ENCODE measurements around the gene HOXD13.

The HOXD13 gene

DNA sequence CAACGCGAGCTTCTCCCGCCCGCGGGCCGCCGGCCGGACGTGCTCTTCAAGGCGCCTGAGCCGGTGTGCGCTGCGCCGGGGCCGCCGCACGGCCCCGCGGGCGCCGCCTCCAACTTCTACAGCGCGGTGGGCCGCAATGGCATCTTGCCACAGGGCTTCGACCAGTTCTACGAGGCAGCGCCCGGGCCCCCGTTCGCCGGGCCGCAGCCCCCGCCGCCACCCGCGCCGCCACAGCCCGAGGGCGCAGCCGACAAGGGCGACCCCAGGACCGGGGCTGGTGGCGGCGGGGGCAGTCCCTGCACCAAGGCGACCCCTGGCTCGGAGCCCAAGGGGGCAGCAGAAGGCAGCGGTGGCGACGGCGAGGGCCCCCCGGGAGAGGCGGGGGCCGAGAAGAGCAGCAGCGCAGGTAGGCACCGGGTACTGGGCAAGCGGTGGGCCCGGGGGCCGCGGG is 15.2 kb downstream of the HOXD13 start:
- no peak for DNase-seq

DNA sequence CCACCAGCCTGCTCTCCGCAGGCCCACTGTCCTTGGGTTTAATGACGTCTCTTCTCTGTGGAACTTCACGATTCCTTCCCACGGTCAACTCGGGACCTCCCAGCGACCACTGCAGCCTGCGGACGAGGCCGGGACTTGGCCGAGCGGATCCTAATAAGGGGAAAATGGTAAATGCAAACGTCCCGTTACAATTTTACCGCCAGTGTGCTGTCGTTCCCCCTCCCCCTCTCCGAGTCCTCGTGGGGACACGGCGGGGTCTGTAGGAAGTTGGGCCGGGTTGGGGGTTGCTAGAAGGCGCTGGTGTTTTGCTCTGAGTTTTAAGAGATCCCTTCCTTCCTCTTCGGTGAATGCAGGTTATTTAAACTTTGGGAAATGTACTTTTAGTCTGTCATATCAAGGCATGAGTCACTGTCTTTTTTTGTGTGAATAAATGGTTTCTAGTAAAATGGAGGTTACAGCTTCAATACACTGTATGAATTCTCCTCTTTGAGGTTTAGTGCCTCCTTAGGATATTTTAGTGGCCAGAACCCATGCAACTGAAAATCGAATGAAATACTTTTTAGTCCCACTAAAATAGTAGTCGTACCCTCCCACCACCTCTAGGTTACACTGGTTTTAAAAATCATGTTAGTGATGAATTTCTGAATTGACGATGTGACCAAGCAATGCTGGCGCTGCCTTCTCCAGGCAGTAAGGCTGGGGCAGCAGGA is 16.8 kb downstream of the HOXD13 start:
- no peak for DNase-seq

GRCh38 chr2:176109946-176110345 is 17.4 kb downstream of the HOXD13 start:
- DNase-seq = no peak

- DNase-seq = no peak
Observed at GRCh38 chr2:176110415-176111308, 18.1 kb downstream of the HOXD13 start.

DNA sequence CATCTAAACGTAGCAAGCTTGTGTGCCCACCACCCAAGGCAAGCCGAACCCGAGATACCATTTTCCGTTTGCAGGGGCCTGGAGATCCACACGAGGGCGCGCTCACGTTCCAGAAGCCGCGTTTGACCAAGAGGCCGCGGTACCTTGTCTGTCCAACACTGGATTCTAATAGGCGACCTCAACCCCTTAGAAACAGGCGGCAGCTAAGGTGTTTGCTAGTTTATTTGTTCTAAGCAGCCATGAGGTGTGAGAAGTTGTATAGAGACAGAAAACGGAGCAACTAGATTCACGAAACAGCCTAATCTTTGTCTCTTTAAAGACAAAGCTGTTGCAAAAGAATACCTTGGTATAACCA is 18.8 kb downstream of the HOXD13 start:
- DNase-seq = no peak

DNA sequence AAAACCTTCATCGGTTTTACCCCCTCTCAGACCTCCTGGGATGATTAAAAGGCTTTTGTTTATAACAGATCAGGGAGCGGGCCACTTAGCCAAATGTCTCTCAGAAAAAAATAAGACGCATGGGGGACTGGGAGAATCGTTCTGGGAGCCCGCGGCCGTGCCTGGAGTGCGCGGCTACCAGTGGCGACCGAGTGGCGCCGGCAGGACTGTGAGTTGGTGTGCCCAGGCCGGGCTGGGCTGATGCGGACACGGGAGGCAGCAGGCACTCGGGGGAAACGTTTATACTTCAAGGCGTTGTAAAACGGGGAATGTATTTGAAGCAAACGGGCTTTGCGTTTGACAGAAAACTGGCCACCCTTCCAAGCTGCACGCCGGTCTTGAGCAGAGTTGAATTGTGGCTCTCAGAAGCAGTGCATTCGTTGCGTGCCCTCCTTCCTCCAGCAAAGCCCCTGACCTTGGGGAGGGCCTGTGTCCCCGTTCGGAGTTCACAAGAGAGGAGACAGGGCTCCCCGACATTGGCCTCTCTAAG is 19.4 kb downstream of the HOXD13 start:
- no peak for DNase-seq

GRCh38 chr2:176112375-176113302 is 20.1 kb downstream of the HOXD13 start:
- DNase-seq = no peak

DNA sequence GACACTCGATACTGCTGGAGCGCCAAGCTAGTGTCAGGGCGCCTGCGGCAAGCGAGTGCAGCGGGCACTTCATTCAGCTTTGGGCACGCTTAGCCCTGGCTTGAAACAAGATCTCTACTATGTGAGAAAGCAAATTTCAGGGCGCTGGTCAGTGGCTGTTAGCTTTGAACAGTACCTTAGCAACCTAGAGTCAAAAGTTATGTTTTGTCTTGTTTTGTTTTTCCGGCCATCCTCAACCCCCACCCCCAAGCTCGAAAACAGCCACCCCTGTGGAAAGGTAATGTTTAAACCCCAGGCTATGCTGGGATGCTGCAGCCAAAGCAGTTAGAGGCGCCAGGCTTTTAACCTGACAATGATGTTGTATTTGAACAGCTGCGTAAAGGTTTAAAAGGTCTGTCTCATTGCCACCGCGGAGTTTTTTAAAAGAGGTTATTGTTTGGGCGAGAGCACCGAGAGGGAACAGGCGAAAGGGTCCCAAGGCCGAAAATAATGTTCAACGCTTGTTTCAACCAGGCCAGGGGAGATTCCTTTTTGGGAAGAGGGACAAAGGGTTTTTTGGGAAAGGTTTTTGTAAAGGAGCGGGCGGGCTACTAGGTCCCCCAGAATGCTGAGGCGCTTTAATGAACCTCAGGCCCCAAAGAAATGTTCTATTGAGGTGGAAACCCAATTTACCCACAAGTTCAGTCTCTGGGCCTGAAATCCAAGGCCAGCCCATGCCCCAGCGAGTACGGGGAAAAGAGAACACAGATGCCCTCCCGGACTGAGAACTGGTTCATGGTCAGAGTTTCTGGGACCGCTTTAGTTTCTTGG is 21.8 kb downstream of the HOXD13 start:
- DNase-seq = no peak

DNA sequence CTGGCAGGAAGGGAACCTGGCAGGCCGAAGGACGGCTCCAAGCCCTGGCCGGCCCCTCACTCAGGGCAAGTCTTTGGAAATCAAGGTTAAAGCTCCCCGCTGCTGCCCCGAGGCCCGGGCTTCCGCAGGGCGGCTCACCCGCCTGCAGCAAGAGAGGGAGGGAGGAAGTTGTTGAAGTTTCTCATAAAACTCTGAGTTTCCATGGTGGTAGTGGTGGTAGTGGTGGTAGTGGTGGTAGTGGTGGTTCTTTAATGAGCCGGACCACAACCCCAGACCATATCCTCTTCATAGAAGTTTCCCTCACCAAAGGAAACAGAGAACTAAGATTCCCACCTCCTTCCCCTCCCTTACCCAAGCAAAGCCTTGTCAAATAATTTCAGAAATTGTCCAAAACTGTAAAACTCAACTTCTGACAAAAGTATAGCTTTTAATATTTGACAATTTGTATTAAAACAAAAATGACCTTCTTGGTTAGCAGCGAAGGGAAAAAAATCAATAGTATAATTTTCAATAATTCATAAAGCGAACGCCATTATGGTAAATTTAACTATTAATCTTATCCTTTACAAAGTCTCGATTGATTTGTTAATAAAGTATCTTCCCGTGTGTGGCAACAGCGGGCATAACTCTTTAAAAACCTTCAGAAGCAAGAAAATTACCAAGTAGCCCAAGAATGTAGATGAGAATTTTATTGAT is 22.6 kb downstream of the HOXD13 start:
- no peak for DNase-seq

- DNase-seq = no peak
Observed at GRCh38 chr2:176115883-176116813, 23.6 kb downstream of the HOXD13 start, which contains the start of gene HOXD10. Gene HOXD10 (plus strand): TSS chr2:176116778. CDS start chr2:176116834, 56 bp downstream.

DNA sequence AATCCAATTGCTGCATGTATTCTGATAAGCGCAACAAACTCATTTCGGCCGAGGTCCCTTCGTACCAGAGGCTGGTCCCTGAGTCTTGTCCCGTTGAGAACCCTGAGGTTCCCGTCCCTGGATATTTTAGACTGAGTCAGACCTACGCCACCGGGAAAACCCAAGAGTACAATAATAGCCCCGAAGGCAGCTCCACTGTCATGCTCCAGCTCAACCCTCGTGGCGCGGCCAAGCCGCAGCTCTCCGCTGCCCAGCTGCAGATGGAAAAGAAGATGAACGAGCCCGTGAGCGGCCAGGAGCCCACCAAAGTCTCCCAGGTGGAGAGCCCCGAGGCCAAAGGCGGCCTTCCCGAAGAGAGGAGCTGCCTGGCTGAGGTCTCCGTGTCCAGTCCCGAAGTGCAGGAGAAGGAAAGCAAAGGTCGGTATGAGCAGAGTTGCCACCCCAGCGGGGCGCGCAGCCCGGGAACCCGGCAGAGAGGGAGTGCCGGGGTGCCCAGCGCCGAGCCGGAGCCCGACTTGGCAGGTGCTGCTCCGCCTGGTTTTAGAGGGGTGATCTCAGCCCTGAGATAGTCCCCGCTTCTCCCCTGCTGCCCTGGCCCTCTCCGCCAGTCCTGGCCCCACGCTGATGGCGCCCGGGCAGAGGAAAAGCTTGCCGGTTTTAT is 24.8 kb downstream of the HOXD13 start:
- DNase-seq = no peak

- no peak for DNase-seq
Observed at GRCh38 chr2:176117823-176118371, 25.4 kb downstream of the HOXD13 start.

- DNase-seq = no peak
Observed at GRCh38 chr2:176118601-176119339, 26.2 kb downstream of the HOXD13 start.

GRCh38 chr2:176120364-176121189 is 28.1 kb downstream of the HOXD13 start:
- DNase-seq = no peak

DNA sequence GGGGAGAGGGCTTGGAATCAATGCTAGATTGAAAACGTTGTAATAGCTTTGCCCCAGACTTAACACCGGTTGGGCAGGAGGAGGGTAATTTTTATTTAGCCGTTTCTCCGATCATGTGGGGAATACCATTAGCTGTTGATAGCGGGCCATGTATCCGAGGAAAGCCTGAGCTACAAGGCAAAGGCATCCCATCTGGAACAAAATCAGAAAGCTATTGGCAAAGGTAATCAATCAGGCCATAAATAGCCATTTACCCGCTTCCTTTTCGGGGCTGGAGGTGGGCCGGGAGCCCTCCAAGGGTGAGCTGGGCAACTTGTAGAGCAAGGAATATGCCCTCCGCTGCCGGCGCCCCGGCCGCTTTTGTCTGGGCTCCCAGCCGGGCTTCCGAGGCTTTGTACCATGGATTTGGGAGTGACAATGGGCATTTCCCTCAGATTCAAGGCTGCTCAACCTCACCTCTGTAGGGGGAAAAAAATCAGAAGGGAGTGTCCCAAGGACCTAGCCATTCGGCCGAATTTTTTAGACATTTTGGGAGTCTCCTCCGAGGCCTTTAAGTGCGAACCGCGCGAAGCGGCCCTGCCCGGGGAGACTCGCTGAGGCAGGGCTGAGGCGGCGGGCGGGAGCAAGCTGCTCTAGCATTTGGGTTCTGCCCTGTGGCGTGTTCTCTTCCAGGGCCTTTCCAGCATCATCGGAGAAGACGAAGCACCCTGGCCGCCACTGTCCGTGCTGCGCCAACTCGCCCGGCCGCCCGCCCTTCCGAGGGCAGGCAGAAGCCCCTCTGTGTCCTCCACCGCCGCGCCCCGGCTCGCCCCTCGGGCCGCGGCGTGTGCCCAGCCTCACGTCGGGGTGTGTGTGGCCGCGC is 28.9 kb downstream of the HOXD13 start:
- DNase-seq = no peak

DNA sequence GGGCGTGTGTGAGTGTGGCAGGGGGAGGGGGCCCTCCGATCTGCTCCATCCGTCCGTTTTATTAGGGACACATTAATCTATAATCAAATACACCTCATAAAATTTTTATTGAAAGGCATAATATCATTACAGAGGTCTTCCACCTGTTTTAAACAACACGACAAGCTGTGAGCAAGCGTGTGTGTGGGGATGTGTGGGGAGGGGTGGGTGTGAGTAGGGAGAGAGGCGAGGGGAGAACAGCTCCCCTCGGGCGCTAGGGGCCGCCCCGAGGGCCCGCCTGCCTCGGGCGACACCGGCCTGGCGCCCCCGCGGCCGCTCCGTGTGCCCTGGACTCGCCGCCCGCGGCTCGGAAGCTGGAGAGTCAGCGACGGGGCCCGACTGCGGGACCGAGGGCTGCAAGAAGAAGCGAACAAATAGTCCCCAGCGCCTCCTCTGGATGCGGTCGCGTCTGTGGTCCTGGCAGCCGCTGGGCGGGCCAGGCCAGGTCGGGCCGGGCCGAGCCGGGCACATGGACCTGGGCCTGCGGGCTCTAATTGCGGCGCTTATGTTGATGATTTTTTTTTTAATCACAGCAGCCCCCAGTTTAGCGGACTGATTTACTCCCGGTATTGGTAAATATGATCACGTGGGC is 29.6 kb downstream of the HOXD13 start:
- no peak for DNase-seq
